Heart left ventricle (tissue), 16 donors: Measurements from ENCODE around the gene VPS13A. TPM values are rescaled to one million over a fixed set of nuclear protein-coding genes. Genes with fewer than 3 reads are reported as not detected.

Experiments
- ATAC-seq, 4 donors: fragments of 200-7000 bp; cut with Tn5 transposase; one replicate each; pipeline ENCODE4 v1.9.1; 2020 to 2022; ENCODE audit warnings: moderate library complexity in 4 of 4, mild to moderate bottlenecking in 3 of 4, moderate number of reproducible peaks in 1 of 4
- DNase-seq, 5 donors: peaks; one replicate each; pipeline ENCODE4 v3.0.0-alpha.2; 2020
- H3K27ac ChIP-seq, 12 donors: fragments of 200-600 bp; sonication (generic) in 4 of 12; one replicate each; pipeline versions ENCODE4 v1.5.0 to v1.8.0; 2016 to 2022; ENCODE audit warnings: mild to moderate bottlenecking in 2 of 12
- H3K27me3 ChIP-seq, 9 donors: fragments of 200-600 bp; sonication (generic) in 2 of 9; one replicate each; pipeline versions ENCODE4 v1.5.1 to v1.8.0; 2016 to 2022; ENCODE audit warnings: mild to moderate bottlenecking in 3 of 9
- H3K36me3 ChIP-seq, 9 donors: fragments of 200-600 bp; sonication (generic) in 2 of 9; one replicate each; pipeline versions ENCODE4 v1.5.0 to v1.8.0; 2018 to 2022; ENCODE audit warnings: mild to moderate bottlenecking in 2 of 9
- H3K4me1 ChIP-seq, 12 donors: fragments of 200-600 bp; sonication (generic) in 4 of 12; one replicate each; pipeline versions ENCODE4 v1.5.0 to v1.8.0; 2016 to 2022; ENCODE audit warnings: mild to moderate bottlenecking in 3 of 12
- H3K4me3 ChIP-seq, 12 donors: fragments of 200-600 bp; sonication (generic) in 4 of 12; one replicate each; pipeline versions ENCODE4 v1.5.0 to v1.8.0; 2017 to 2022; ENCODE audit warnings: mild to moderate bottlenecking in 9 of 12, moderate library complexity in 4 of 12
- H3K9me3 ChIP-seq, 12 donors: fragments of 200-600 bp; sonication (generic) in 4 of 12; one replicate each; pipeline versions ENCODE4 v1.5.0 to v1.8.0; 2016 to 2022; ENCODE audit warnings: mild to moderate bottlenecking in 1 of 12
- CTCF ChIP-seq, 12 donors: fragments of 200-600 bp; sonication (generic) in 4 of 12; IDR thresholded peaks; one replicate each; pipeline versions ENCODE4 v1.5.0 to v1.8.0; 2018 to 2022; ENCODE audit warnings: antibody characterized with exemption in 12 of 12, mild to moderate bottlenecking in 5 of 12
- POLR2A ChIP-seq, 2 donors: fragments of 450-650 bp; IDR thresholded peaks; one replicate each; pipeline ENCODE4 v1.6.1; 2017; ENCODE audit warnings: antibody characterized with exemption in 2 of 2, mild to moderate bottlenecking in 2 of 2, moderate library complexity in 2 of 2
- whole genome bisulfite sequencing, 4 donors: extraction: QIAGEN DNeasy Blood & Tissue Kit in 2 of 4; methylation state at CpG; one replicate each; pipeline versions ENCODE4 v1.1.5 to v1.1.7; 2013 to 2018; 5-methylcytosine and 5-hydroxymethylcytosine counted together
- intact Hi-C, 10 donors: fragments of 100-400 bp; cut with DNase I; formaldehyde crosslinking; loops; one replicate each; pipeline versions ENCODE4 v1.11.1 to v1.14.2; 2022
- polyA plus RNA-seq, 2 donors: library from polyadenylated mRNA; stranded (reverse); fragments of 200-250 nt; gene quantifications; one replicate each; pipeline ENCODE4 v1.2.3, GENCODE V29; 2013
- total RNA-seq, 9 donors: library from RNA; depleted of rRNA in 2 of 9; stranded (reverse); fragments of >200 nt in 2 of 9; fragmentation: NEBNext Ultra II Directional in 3 of 9; extraction: Animal tissue kit (Norgen Biotek cat#: 25700) in 3 of 9; gene quantifications; one replicate each; pipeline versions ENCODE4 v1.1.0 to v1.2.4, GENCODE V29; 2016 to 2023
- donor health status: ischemic (EF 13 %, LVEDD 7.1; RV severe dilation, severe dysfunction).
- donor health status: healthy with polysubstance abuse.
- donor health status: DM: no; HTN: yes; CAD: no.
- donor health status: DM: no; HTN: no; CAD: no.
- donor health status: ischemic (EF 25% LVEDD 6.9; RV normal size, moderate dysfunction).
- donor health status: ischemic (EF 25% LVEDD 5.7; RV mildly dilated, moderate dysfunction).
- donor health status: healthy.
- donor health status: DM: yes; HTN: yes; CAD: no.
- donor health status: ischemic (EF 35%, LVEDD 5.7; RV mildly dilated, moderate dysfunction).
- donor health status: nonischemic (EF 11% LVEDD 7.7; RV severe dilation, severe dysfunction).
- donor health status: DM: yes; HTN: yes; CAD: no.
- donor health status: PGD.
- donor health status: ischemic (EF 29% LVEDD 5.4; RV normal size, mild dysfunction).
- donor health status: nonischemic (EF 23%, LVEDD 6.1; RV moderate dilation, normal function).

VPS13A gene
- total and polyA plus RNA-seq, 11 donors: 8.6 to 42.2 (median 29.8) TPM

- 73 to 94% (median 88%) methylated on average over 1 of the region's 1 CpG for WGBS, 4 donors
- H3K4me3 ChIP-seq: no peak overlapping the region
- intact Hi-C loops: no loop called here
Measured at GRCh38 chr9:77328102-77328501, 150.8 kb downstream of the VPS13A start.

GRCh38 chr9:77370064-77370463, 192.7 kb downstream of the VPS13A start:
- no peak for DNase-seq
- Histone ChIP-seq H3K36me3 (peaks cover 0 to 67% (median 33%) of the 10 kb centered on the region in 9 donors), H3K4me1 (no peaks in the 10 kb centered on the region), H3K27me3 (no peaks in the 10 kb centered on the region), H3K27ac (no peak overlapping the region), H3K4me3 (no peak overlapping the region), H3K9me3 (no peaks in the 10 kb centered on the region)
- no peak for ATAC-seq
- intact Hi-C loops: no loop called here
- WGBS, 4 donors: 97 to 98% (median 97%) methylated on average over 5 of the region's 5 CpGs
- TF ChIP-seq CTCF (IDR thresholded peaks at IDR 0.05): no peak
- no peak for TF ChIP-seq POLR2A (IDR thresholded peaks at IDR 0.05)

More at GRCh38 chr9:77328102-77328501, 150.8 kb downstream of the VPS13A start:
- no peaks in the 10 kb centered on the region for H3K4me1 ChIP-seq
- peaks cover 0 to 5% (median 0%) of the 10 kb centered on the region in 12 donors for H3K9me3 ChIP-seq
- DNase-seq (no peak), ATAC-seq (no peak)
- peaks cover 0 to 44% (median 13%) of the 10 kb centered on the region in 9 donors for H3K36me3 ChIP-seq
- H3K27ac ChIP-seq: no peak overlapping the region
- no peaks in the 10 kb centered on the region for H3K27me3 ChIP-seq
- no peak for TF ChIP-seq POLR2A (IDR thresholded peaks at IDR 0.05)
- no peak for TF ChIP-seq CTCF (IDR thresholded peaks at IDR 0.05)

- H3K27ac ChIP-seq: no peak overlapping the region
- WGBS, 4 donors: 93 to 98% (median 97%) methylated on average over 3 of the region's 3 CpGs
- intact Hi-C loops: no loop called here
- H3K4me3 ChIP-seq: no peak overlapping the region
- no peaks in the 10 kb centered on the region for H3K4me1 ChIP-seq
- no peaks in the 10 kb centered on the region for H3K9me3 ChIP-seq
- peaks cover 0 to 27% (median 17%) of the 10 kb centered on the region in 9 donors for H3K36me3 ChIP-seq
- no peak for ATAC-seq
- TF ChIP-seq CTCF (IDR thresholded peaks at IDR 0.05): no peak
- TF ChIP-seq POLR2A (IDR thresholded peaks at IDR 0.05): no peak
- DNase-seq: no peak
- no peaks in the 10 kb centered on the region for H3K27me3 ChIP-seq
Measured at GRCh38 chr9:77374266-77374665, 196.9 kb downstream of the VPS13A start.

GRCh38 chr9:77375956-77376532, 198.7 kb downstream of the VPS13A start:
- Histone ChIP-seq H3K9me3 (no peaks in the 10 kb centered on the region), H3K4me1 (no peaks in the 10 kb centered on the region), H3K36me3 (peaks cover 0 to 10% (median 4%) of the 10 kb centered on the region in 9 donors), H3K27ac (no peak overlapping the region), H3K27me3 (no peaks in the 10 kb centered on the region), H3K4me3 (no peak overlapping the region)
- DNase-seq (no peak), ATAC-seq (no peak)
- intact Hi-C loops: no loop called here
- TF ChIP-seq CTCF (IDR thresholded peaks at IDR 0.05) (no peak), POLR2A (IDR thresholded peaks at IDR 0.05) (no peak)
- 89 to 96% (median 95%) methylated on average over 6 of the region's 6 CpGs for WGBS, 4 donors
